Immature natural killer cell (primary cell): ENCODE results near the gene MYO6. TPM values are rescaled to one million over a fixed set of nuclear protein-coding genes. Genes with fewer than 3 reads are reported as not detected.

Experiments used
- DNase-seq, 3 donors: peaks; one replicate each; pipeline ENCODE4 v3.0.0; 2022; ENCODE audit warnings: mixed read lengths in 1 of 3
- H3K27ac Mint-ChIP-seq, 6 donors: one replicate each; pipeline ENCODE4 v1.8.0; 2020; ENCODE audit warnings: mixed read lengths in 6 of 6, mild to moderate bottlenecking in 5 of 6, inconsistent platforms in 4 of 6, moderate library complexity in 3 of 6
- H3K27me3 Mint-ChIP-seq, 3 donors: one replicate each; pipeline ENCODE4 v1.8.0; 2020 to 2021; ENCODE audit warnings: low read depth in 3 of 3, mild to moderate bottlenecking in 3 of 3, mixed read lengths in 3 of 3, moderate library complexity in 3 of 3, inconsistent platforms in 1 of 3
- H3K36me3 Mint-ChIP-seq, 3 donors: one replicate each; pipeline ENCODE4 v1.8.0; 2020; ENCODE audit warnings: mixed read lengths in 3 of 3, inconsistent platforms in 2 of 3, mild to moderate bottlenecking in 2 of 3
- H3K4me1 Mint-ChIP-seq, 2 donors: one replicate each; pipeline ENCODE4 v1.8.0; 2020; ENCODE audit warnings: inconsistent platforms in 2 of 2, mild to moderate bottlenecking in 2 of 2, mixed read lengths in 2 of 2, moderate library complexity in 1 of 2
- H3K4me3 Mint-ChIP-seq, 5 donors: one replicate each; pipeline ENCODE4 v1.8.0; 2020; ENCODE audit warnings: mild to moderate bottlenecking in 5 of 5, mixed read lengths in 5 of 5, inconsistent platforms in 3 of 5, moderate library complexity in 3 of 5
- H3K9me3 Mint-ChIP-seq, 6 donors: one replicate each; pipeline ENCODE4 v1.8.0; 2020; ENCODE audit warnings: mild to moderate bottlenecking in 6 of 6, mixed read lengths in 6 of 6, inconsistent platforms in 4 of 6, moderate library complexity in 3 of 6
- polyA plus RNA-seq, 3 donors: library from polyadenylated mRNA; unstranded; fragments of 300-500 nt; fragmentation: Illumina TruSeq; gene quantifications; one replicate each; pipeline ENCODE4 v1.2.3, GENCODE V29; 2021

The MYO6 gene
- polyA plus RNA-seq, 3 donors from 2014 or later = 0.75 to 5.6 (median 4.7) TPM

DNA sequence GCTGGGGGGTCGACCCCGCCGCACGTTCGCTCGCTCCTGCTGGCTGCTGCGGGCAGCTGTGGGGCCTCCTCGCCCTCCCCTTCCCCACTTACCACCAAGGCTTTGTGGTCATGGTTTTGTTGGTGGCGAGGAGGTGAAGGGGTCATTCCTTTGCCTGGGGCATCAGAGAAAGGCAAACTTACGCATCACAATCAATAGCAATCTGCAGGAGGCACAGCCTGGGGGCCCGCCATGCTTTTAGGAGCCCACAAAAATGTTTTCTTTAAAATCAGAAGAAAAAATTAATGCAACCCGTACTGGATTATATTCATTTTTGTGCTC, 186.4 kb downstream of the MYO6 start:
- peaks cover 0 to 4% (median 0%) of the 10 kb centered on the region in 3 donors for H3K36me3 Mint-ChIP-seq
- H3K4me3 Mint-ChIP-seq = peak overlapping the region in 2 of 5 donors; percentile 76 to 83

DNA sequence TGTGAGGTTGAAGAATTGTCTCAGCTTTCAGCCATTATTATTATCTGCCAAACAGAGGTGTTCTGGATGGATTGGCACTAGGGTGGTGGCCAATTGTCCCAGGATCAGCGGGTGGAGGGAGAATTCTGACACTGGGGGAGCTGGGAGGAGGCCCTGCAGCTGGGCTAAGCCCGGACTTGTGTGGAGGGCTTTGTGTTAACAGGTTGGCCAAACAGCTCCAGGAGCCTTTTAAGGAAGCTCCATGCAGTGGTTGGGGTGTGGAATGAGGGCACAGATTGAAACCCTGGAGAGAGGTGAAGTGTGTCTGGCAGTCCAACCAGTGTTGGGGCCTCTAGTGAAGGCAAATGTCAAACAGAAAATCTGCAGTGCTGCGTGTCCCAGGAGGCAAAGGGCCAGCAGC, 187.6 kb downstream of the MYO6 start:
- peaks cover 0 to 6% (median 2%) of the 10 kb centered on the region in 6 donors for H3K9me3 Mint-ChIP-seq
- no peak overlapping the region for H3K4me3 Mint-ChIP-seq
- peaks cover 1 to 6% (median 4%) of the 10 kb centered on the region in 3 donors for H3K27me3 Mint-ChIP-seq
- DNase-seq = no peak
- H3K4me1 Mint-ChIP-seq = peaks cover 5 to 6% of the 10 kb centered on the region in 2 donors
- H3K27ac Mint-ChIP-seq = no peak overlapping the region
- peaks cover 0 to 4% (median 0%) of the 10 kb centered on the region in 3 donors for H3K36me3 Mint-ChIP-seq

More for the DNA sequence above, 186.4 kb downstream of the MYO6 start:
- Mint-ChIP-seq H3K27me3 (peaks cover 0 to 6% (median 4%) of the 10 kb centered on the region in 3 donors), H3K27ac (no peak overlapping the region), H3K4me1 (peaks cover 5 to 6% of the 10 kb centered on the region in 2 donors), H3K9me3 (peaks cover 0 to 5% (median 2%) of the 10 kb centered on the region in 6 donors)
- no peak for DNase-seq

DNA sequence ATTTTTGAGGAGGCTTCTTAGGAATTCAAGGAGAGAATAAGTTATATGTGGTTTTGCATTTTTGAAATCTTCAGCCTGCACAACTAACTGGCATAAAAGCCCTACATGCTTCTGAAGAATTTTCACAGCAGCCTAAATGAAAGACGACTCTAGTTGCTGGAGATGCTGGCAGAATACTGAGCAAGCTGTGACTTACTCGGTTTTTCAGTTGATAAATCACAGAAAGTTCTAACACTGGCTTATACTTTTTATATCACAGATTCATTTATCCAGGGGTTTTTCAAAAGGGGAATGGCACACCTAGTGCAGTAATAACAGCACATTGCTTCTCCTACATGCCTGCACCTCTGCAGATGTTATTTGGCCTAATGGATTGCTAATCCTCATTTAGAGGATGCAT, 188.8 kb downstream of the MYO6 start:
- Mint-ChIP-seq H3K4me3 (no peak overlapping the region), H3K27me3 (peaks cover 1 to 12% (median 5%) of the 10 kb centered on the region in 3 donors), H3K9me3 (peaks cover 0 to 7% (median 2%) of the 10 kb centered on the region in 6 donors), H3K27ac (no peak overlapping the region), H3K36me3 (peaks cover 0 to 4% (median 0%) of the 10 kb centered on the region in 3 donors), H3K4me1 (peaks cover 5 to 6% of the 10 kb centered on the region in 2 donors)
- DNase-seq = no peak

DNA sequence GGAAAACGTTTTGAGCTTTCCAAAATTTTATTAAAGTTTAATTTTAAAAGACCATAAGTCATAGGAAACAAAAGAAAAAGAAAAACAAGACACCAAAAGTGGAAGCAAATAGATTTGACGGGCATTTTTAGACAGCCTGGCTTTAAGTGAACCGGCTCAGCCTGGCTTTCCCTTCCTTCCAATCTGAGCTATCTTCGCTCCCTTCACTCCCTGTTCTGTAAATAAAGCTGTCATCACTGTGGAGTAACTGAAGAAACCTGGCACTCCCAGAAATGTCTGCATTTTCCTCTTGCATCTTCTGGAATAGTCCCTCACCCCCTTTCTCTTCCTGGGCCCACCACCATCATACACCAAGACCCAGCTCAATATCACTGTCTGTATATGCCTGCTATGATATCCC, 191.5 kb downstream of the MYO6 start:
- no peak overlapping the region for H3K4me3 Mint-ChIP-seq
- peaks cover 0 to 7% (median 2%) of the 10 kb centered on the region in 6 donors for H3K9me3 Mint-ChIP-seq
- DNase-seq = no peak
- H3K4me1 Mint-ChIP-seq = no peaks in the 10 kb centered on the region
- H3K36me3 Mint-ChIP-seq = no peaks in the 10 kb centered on the region
- H3K27ac Mint-ChIP-seq = no peak overlapping the region
- H3K27me3 Mint-ChIP-seq = peaks cover 1 to 7% (median 2%) of the 10 kb centered on the region in 3 donors

DNA sequence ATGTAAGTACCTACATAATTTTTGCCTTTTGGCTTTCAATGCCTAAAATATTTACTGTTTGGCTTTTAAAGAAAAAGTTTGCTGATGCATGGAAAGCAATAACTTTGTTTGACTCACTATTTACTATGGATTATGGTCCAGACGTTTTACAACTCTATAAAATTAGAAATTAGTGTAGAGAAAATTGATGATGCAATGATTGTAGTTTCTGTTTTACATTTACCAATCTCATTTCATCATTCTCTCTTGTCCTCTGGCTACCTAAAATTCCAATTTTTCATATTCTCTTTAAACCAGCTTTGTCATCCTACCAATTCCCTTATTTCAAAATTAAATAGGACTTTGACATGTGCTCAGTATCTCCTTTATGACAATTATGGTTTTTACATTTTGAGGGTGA, 192.5 kb downstream of the MYO6 start:
- peaks cover 1 to 5% (median 2%) of the 10 kb centered on the region in 3 donors for H3K27me3 Mint-ChIP-seq
- H3K4me1 Mint-ChIP-seq = no peaks in the 10 kb centered on the region
- no peak for DNase-seq

DNA sequence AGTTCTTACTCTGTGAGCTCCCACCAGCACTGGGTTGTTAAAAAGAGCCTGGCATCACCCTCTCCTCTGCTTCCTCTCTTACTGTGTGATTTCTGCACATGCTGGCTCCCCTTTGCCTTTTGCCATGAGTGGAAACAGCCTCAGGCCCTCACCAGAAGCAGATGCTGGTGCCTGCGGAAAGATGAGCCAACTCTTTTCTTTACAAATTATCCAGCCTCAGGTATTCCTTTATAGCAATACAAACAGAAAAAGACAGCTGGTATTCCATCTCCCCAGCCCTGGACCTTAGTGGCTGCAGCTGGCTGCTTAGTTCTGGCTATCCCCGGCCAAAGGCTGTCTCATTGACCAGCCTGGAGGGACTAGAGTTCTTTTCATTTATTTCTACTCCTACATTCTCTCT, 194.3 kb downstream of the MYO6 start:
- Mint-ChIP-seq H3K27ac (no peak overlapping the region), H3K36me3 (no peaks in the 10 kb centered on the region), H3K4me1 (no peaks in the 10 kb centered on the region), H3K9me3 (peaks cover 0 to 7% (median 1%) of the 10 kb centered on the region in 6 donors), H3K4me3 (no peak overlapping the region), H3K27me3 (peaks cover 1 to 5% (median 2%) of the 10 kb centered on the region in 3 donors)
- DNase-seq = no peak

More for the DNA sequence above, 192.5 kb downstream of the MYO6 start:
- H3K27ac Mint-ChIP-seq = no peak overlapping the region
- no peaks in the 10 kb centered on the region for H3K36me3 Mint-ChIP-seq
- H3K9me3 Mint-ChIP-seq = peaks cover 0 to 7% (median 1%) of the 10 kb centered on the region in 6 donors
- H3K4me3 Mint-ChIP-seq = no peak overlapping the region

DNA sequence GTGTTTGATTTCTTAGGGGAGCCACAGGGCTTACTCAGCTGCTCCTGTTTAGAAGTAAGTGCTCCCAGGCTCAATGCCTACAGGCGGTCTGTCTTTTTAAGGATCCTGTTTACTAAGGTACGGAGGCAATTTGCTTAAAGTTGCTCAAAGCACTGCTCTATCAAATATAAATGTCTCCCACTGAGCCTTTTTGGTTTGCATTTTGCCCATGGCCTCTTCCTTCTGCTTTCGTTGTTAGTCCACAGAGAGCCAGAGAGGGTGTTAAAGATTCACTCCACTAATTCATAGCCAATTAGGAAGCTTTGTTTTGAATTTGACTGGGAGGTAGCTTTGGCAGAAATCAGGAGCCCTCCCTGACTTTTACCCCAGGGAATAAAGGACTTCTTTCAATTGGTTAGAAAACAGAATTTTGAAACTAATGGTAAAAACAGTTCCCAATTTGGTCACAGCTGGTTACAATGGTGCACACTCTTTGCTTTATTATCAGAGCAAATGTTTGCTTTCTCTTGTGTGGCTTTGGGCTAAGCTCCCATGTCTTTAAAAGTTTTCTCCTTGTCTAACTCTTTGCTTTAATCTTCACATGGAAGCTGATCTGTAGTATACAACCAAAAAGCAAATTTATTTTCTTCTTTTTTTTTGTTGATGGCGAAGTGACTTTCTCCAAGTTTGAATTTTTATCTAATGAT, 197.2 kb downstream of the MYO6 start:
- no peak for DNase-seq
- Mint-ChIP-seq H3K27me3 (peaks cover 0 to 8% (median 3%) of the 10 kb centered on the region in 3 donors), H3K9me3 (peaks cover 0 to 1% (median 0%) of the 10 kb centered on the region in 6 donors), H3K4me1 (no peaks in the 10 kb centered on the region), H3K4me3 (no peak overlapping the region), H3K27ac (no peak overlapping the region), H3K36me3 (no peaks in the 10 kb centered on the region)

DNA sequence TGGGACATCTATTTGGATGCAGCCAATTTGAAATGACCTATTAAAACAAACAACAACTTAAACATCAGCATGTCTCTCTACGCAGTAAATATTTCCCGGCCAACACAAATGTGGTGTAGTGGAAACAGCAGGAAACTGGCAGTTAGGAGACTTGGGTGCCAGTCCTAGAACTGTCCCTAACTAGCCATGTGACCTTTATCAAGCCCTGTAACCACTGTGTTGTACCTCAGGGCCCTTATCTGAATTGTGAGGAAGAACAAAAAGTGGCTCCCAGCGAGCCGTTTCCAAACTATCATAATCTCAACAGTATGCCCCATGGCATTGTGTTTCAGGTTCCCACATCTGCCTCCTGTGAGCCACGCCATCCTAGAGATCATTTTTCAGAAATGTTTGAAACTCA, 198.9 kb downstream of the MYO6 start:
- no peak for DNase-seq
- H3K4me1 Mint-ChIP-seq = no peaks in the 10 kb centered on the region
- no peaks in the 10 kb centered on the region for H3K36me3 Mint-ChIP-seq
- H3K27me3 Mint-ChIP-seq = peaks cover 0 to 2% (median 2%) of the 10 kb centered on the region in 3 donors
- no peak overlapping the region for H3K27ac Mint-ChIP-seq
- no peaks in the 10 kb centered on the region for H3K9me3 Mint-ChIP-seq
- H3K4me3 Mint-ChIP-seq = no peak overlapping the region

DNA sequence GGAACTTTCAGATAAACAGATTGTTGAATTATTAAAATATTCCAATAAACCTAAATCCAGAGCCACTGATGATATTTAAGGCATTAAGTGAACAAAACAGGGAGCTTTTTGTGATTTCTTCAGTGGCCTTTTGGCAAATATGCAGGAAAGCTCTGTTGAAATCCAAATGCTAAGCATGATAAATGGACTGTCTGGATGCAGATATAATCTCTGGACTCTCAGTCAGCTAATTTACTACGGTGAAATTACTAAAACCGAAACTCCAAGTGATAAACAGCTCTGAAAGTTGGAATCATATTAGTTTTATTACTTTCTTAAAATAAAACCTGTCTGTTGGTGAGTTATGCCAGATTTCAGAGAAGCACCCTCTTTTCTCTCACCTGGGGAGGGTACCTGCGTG, 203.1 kb downstream of the MYO6 start:
- no peaks in the 10 kb centered on the region for H3K36me3 Mint-ChIP-seq
- DNase-seq = no peak
- H3K27me3 Mint-ChIP-seq = peaks cover 3 to 5% (median 5%) of the 10 kb centered on the region in 3 donors
- H3K4me1 Mint-ChIP-seq = no peaks in the 10 kb centered on the region
- peaks cover 0 to 4% (median 0%) of the 10 kb centered on the region in 6 donors for H3K9me3 Mint-ChIP-seq
- no peak overlapping the region for H3K27ac Mint-ChIP-seq
- no peak overlapping the region for H3K4me3 Mint-ChIP-seq

DNA sequence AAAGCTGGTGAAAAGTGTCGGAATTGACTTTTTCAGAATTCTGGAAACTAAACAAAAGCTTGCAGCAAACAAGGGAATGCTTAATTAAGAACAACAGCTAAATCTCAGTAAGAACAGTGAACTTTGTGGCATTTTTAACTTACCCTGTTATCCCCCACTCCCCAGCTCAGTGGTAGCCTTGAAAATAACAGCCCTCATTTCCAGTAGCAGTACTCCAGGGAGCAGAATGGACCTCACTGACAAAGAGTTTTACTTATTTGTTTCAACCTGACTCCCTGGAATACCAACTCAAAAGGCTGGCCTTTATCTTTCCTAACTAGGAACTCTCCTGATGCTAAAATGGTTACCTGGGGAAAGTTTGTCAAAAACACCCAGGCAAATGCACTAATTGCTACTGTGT, 214.5 kb downstream of the MYO6 start:
- no peak overlapping the region for H3K4me3 Mint-ChIP-seq
- H3K27me3 Mint-ChIP-seq = peaks cover 0 to 3% (median 2%) of the 10 kb centered on the region in 3 donors
- peaks cover 0 to 10% (median 1%) of the 10 kb centered on the region in 6 donors for H3K9me3 Mint-ChIP-seq
- H3K36me3 Mint-ChIP-seq = no peaks in the 10 kb centered on the region
- H3K27ac Mint-ChIP-seq = no peak overlapping the region
- no peaks in the 10 kb centered on the region for H3K4me1 Mint-ChIP-seq
- DNase-seq = no peak

DNA sequence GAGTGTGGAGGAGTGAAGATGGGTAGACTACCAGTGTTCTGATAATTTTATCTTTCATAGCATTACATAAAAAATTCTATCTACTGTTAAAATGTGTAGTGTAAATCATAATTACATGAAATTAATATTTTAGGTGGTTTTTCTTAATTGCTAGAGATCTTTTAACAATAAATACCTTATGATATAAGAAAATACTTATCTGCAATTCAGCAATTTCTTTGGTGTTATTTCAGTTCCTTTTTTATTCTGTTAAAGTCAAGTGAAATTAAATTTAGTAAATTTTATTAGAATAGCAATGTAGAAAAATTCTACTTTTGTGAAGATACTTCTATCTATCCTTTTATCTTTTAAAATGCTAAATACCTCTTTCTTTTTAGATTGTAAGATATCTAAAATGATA, 219.1 kb downstream of the MYO6 start:
- no peaks in the 10 kb centered on the region for H3K4me1 Mint-ChIP-seq

More for the DNA sequence above, 219.1 kb downstream of the MYO6 start:
- Mint-ChIP-seq H3K27me3 (peaks cover 0 to 2% (median 0%) of the 10 kb centered on the region in 3 donors), H3K4me3 (no peak overlapping the region), H3K36me3 (no peaks in the 10 kb centered on the region), H3K9me3 (peaks cover 0 to 8% (median 2%) of the 10 kb centered on the region in 6 donors), H3K27ac (no peak overlapping the region)
- DNase-seq = no peak

Other genes starting within 250 kb of the MYO6 start
- gene SENP6, start 147.4 kb upstream of the MYO6 start, polyA plus RNA-seq = 10 to 100 TPM; 32.5 to 57.3 (median 33.0) TPM